NCI-H1436 (cell line): ENCODE measurements around the gene NOTCH2.
A peak's percentile ranks its signal among the peaks of the same experiment; 100 is the strongest.

Experiments
- DNase-seq: peaks from one replicate; lab custom pipeline; 2025; lab: John Stamatoyannopoulos, UW

NOTCH2 gene

DNA sequence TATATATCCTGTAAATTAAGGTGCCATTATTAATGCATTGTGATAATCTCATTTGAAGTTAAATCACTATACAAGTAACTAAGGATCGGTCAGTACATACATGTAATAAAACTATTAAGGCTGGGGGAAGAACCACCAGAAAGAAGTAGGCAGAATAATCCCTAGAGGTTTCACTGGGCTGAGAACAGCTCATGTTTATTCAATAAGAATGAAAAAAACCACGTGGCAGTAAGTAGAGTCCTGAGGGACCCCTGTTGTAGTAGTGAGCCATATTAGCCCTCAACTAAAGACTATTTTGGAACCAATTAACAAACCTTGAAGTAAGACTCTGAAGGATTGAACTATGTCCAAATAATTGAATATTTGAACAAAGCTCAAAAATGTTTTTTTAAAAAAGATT lies 126.2 kb downstream of the NOTCH2 start:
- no peak for DNase-seq

DNA sequence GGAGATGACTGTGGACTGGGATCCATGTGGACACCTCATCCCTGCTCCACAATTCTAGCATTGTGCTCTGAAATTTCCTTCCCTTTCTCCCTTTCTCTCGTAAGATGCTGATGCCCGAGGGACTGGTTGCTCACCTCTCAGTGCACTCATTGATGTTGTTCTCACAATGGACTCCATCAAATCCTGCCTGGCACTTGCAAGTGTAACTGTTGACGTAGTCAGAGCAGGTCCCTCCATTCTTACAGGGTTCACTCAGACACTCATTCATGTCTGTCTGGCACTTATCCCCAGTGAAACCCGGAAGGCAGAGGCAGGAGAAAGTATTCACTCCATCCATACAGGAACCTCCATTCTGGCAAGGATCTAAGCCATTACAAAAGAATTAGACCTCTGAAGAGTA lies 128.1 kb downstream of the NOTCH2 start:
- no peak for DNase-seq

DNA sequence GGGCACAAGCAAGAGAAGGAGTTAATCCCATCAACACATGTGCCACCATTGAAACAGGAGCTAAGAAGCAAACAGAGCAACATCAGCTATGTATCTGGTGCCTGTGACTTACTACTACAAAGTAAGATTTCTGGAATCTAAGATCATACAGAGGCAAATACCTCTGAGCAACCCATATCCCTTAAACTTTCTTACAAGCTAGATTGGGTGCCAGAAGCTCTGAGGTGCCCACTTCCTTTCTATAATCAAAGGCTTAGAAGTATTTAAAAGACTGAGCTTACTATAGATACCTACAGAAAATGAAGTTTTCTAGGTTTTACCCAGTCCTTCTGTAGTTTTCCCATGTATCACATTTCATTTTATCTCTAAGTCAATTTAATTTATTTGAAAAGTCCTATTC lies 128.8 kb downstream of the NOTCH2 start:
- DNase-seq = no peak

DNA sequence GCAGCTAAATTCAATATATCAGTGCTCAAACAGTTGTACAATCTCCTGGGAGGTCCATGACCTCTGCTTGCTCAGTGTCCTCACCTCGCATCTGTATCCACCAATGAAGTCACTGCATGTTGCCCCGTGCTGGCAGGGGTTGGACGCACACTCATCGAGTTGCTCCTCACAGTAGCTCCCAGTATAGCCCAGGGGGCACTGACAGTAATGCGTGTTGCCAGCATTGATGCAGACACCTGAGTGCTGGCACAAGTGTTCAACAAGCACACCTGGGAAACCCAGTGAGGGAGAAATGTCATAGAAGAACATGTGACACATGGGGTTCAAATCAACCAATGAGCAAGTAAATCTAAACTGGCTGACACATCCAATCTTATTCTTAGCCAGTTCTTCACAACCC lies 132.3 kb downstream of the NOTCH2 start:
- no peak for DNase-seq

DNA sequence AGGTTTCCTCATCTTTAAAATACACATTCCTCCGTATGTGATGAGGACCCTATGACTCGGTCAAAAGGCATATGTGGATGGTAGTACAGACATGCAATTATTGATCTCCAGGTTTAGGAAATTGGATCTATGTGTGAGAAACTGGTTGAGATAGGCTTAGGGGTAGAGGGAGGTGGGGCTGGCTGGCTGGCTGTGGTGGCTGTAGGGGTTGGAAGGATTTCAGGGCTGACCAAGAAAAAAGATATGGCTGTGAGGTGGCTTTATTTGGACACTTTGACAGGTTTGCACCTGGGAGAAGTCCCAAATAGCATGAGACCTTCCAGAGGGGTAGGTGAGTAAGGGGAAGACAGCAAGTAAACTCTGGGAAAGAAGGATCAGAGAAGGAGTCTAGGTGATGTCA lies 133.5 kb downstream of the NOTCH2 start:
- DNase-seq = no peak

DNA sequence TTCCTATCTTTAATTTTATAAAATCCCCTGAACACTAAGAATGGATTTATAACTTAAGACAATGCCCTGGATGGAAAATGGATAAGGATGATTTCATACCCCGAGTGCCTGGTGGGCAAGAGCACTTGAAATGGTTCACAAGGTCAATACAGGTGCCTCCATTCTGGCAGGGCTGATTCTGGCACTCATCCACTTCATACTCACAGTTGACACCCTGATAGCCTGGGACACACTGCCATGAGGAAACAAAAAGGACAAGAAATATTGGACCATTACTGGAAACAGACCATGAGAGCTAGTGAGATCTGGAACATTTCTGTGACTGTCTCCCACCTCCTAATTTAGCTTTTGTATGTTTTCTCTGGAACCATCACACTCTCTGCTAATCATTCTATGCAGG lies 134.1 kb downstream of the NOTCH2 start:
- no peak for DNase-seq

DNA sequence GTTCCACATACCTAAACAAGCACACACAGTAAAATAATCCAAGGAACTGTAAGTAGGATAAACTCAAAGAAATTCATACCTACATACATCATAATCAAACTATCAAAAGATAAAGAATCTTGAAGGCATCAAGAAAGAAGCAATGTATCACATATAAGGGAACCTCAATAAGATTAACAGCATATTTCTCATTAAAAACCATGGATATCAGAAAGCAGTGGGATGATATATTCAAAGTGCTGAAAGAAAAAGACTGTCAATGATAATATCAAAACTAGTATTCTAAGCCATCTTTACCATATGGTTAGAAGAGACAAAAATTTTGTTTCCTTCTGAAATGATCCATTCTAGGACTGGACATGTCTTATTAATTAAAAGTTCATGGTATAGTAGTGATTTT lies 136.1 kb downstream of the NOTCH2 start:
- DNase-seq = no peak

DNA sequence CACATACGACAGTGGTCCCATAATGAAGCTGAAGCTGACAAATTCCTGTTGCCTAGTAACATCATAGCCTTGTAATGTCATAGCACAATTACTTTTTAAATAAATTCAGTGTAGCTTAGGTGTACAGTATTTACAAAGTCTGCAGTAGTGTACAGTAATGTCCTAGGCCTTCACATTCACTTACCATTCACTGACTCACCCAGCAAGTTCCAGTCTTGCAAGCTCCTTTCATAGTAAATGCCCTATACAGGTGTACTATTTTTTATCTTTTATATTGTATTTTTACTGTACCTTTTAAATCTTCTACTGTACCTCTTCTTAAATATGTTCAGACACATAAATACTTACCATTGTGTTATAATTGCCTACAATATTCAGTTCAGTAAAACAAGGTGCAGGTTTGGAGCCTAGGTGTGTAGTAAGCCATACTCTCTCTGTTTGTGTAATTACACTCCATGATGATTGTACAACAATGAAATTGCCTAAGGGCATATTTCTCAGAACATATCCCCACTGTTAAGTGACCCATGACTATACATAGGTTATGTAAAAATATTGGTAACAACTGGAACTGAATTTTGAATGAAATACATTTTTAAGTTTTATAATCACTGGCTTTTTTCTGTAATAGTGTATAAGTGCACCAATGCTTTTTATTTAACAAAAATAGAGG lies 139.7 kb downstream of the NOTCH2 start:
- DNase-seq = peak; percentile 4

DNA sequence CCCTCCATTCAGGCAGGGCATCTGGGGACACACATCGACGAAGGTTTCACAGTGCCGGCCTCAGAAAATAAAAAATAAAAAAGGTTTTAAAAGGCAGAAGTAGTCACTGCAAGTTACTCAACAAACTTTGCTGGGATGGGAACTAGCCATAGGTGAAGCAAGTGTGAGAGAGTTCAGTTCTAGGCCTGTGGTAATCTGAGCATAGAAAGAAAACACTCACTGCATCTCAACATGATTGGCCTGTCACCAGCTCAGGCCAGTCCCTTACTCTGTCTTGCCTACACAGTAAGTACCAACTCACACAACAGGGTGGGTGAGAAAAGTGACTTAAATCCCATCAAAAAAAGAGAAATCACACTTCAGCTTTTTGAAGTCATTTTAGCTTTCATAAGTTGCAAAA lies 142.9 kb downstream of the NOTCH2 start:
- DNase-seq = no peak

DNA sequence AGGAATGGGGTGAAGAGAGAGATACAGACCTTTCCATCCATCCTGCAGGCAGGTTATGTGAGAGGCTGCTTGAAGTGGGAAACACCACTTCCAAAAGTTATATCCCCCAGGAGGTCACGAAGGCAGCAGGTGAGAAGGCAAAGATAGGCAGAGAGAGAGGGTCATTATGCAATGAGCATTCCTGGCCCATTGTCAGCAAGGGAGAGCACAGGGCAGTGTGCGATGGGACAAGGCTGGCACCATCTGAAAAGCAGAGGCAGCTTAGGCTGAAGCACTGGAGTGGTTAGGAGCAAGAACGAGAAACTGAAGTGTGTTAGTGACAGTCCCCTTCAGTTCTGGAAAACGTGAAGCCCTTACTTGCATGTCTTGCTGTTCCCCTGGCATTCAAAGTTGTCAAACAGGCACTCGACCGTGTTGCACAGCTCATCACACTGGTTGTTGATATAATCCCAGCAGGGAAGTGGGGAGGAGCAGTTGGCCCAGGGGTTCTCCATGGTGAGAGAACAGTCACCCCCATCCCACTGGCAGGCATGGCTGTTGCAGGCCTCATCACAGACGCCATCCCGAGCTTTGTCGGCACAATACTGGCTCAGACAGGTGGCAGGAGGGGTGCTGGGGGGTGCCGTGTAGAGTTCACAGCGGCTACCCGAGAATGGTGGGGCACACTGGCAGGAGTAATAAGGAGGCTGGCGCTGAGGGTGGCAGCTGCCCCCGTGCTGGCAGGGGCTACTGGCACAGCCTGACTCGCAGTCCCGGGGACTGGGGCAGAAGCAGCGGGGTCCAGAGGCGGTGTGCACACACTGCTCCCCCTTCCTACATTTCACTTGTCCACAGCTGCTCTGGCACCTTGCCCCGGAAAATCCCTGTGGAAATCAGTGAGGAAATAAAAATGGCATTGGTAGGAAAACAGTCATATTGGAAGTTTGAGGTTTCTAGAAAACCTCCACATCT lies 144.2 kb downstream of the NOTCH2 start:
- no peak for DNase-seq

DNA sequence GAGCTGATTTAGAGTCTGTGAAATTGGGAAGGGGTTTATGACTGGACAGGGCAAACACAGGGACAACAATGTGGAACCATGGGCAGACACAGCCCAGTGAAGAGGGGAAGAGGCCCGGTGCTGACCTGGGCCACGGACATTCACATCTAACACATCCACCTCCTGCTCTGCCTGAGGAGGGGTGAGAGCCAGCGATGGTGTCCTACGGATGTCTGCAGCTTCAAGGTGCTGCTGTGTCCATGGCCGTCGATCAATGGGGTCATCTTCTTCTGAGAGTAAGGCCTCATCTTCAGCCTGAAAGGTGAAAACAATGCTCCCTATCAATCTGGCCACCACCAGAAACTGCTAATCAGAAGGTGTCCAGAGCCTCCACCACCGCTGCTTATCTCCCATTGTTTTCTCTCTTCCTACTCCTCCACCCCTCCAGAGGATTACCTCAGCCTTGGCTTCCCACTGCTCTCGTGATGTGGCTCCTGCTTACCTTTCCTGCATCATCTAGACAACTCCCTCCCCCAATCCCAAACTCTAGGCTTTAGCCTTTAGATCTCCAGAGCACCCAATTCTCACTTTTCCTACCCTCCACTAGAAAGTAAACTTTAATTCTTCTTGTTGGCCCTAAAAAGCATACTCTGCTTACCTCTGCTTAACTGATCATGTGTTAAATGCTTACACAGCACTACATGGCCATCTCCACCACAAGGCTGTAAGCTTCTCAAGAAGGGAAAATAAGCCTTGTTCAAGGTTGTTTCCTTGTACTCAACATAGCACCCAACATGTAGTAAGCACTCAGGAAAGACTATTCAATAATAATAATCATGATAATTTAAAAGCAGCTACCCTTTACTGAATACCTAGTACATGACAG lies 149.1 kb downstream of the NOTCH2 start:
- no peak for DNase-seq

DNA sequence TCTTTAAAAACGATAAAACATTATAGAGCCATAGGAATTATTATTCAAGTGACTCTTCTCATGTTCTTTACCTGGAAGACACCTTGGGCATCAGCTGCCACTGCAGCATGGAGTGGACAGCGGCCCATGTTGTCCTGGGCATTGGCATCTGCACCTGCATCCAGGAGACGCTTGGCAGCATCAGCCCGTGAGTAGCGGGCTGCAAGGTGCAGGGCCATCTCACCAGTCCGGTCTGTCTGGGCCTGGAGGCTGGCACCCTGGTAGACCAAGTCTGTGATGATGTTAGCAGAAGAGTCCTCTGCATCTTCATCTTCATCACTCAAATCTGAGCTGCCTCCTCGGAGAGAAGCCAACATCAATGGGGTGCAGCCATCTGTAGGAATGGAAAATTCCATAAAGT lies 150.2 kb downstream of the NOTCH2 start:
- DNase-seq = no peak

DNA sequence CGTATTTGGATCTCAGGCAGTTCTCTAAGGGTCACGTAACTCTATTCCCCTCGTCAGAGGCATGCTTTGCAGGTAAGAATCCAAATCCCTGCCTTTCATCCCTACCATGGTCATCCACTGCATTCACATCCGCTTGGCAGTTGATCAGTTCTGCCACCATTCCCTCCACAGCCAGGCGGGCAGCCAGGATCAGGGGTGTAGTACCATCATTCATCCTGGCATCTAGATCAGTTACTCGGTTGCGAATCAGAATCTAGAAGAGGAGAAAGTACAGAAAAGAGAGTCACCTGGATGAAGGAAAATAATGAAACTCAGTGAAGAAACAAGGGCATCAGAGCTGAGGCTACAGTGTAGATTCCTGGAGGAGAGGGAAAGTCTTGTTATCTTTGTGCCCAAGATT lies 151.2 kb downstream of the NOTCH2 start:
- DNase-seq = no peak

DNA sequence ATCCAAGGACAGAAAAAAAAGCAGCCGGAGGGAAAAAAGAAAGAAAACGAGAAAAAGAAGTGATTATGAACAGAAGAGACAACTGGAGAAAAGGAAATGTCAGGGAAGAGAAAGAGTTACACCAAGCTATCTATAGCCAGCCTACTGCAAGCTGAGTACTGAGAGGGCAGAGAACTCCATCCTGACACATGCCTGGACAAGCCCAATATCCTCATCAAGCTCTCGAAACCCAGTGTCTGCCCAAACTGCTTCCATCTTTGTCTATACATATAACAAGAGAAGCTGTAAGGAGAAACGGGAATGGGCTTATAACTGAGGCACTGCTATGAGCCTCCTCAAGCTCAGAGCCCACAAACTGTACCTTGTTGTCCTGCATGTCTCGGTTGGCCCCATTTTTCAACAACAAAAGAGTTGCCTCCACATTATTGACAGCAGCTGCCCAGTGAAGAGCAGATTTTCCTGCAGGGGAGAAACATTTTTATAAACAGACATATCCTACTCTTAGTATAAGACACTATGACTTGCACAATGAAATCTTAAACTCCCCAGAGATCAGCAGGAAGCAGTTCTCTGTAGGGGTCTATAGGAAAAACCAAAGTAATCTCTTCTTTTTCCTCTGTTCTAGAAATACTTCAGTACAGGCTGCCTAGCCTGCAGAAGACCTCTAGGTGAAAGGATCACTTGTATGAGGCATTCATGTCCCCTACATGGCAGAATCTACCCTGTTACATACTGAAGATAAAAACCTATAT lies 152.0 kb downstream of the NOTCH2 start:
- DNase-seq = no peak

DNA sequence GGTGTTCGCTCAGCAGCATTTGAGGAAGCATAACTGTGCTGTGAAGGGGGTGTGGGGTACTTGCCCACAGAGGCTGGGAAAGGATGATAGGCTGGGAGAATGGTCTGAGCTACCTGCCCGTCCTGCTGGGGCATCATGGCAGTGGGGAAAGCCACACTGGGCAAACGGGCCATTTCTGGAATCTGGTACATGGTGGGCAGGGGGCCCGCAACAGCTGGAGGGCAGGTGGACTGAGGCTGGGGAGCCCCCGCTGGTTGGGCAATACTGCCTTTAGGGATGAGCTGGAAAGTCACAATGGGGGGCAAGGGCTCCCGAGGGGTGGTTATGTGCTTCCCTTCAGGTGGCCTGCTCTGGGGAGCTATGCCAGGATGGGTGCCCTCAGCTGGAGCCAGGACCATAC lies 153.9 kb downstream of the NOTCH2 start:
- no peak for DNase-seq

DNA sequence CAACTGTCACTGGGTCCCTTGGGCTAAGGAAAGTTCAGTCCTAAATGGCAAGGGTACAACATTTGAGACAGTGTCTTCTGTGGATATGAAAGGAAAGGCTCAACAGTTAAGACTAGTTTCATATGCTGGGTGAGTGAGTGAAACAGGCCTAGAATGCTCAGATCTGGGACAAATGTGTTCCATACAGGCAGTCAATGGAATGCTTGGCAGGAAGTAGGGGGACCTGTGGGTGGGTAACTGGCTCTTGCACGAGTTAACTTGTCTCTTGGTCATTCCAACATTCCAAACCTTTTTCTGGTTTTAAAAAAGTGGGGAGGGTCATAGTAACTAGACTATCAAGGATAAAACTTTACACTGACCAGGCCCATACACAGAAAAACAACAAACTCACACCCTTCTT lies 155.4 kb downstream of the NOTCH2 start:
- no peak for DNase-seq

DNA sequence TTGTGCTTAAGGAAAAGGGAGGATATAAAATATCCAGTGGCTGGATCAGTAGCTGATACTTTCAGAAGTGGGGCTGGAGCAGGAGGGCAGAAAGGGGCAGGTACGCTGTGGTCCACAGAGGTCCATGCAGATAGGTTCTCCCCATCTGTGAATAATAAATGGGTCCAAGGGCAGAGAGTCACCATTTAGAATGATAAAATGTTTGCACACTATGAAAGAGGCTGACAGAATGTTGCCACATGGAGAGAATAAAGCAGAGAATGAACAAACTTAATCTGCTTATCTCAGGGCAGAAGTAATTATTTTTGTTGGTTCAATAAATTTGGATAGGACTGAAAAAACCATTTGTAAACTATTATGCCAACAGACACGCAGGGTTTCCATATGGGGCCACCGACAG lies 156.5 kb downstream of the NOTCH2 start:
- no peak for DNase-seq

DNA sequence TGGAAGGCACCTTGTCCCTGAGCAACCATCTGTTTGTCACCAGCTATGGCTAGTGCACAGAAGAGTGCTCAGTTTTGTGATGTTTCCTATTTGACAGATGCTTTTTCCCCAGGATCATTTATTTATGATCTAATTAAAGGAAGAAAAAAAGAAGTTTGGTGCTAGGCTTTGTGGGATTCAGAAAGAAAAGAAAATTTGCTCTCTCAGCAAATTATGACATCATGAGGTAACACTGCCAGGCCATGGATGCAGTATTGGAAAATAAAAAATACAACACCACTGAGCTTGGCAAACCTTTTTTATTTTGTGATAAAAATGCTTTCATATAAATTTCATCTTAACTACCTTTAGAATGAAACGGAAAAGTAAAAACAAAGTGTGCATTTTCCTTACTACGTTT lies 157.7 kb downstream of the NOTCH2 start:
- no peak for DNase-seq

DNA sequence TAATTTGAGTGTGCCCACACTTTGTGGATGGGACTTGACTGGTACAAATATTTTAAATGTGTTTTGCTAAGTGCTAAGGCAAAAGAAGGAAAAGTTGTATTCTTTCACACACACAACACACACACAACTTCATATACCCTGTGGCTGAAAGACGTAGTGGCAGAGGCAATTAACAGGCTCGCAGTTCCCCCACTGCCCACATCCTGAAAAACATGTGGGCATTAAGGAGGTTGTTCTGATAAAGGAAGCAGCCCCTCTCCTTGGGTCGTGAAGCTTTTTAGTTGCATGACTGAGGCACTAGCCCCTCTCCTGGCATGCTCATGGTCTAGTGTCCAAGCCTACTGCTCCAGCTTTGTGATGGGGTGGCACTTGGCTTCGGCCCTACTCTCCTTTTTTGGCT lies 158.8 kb downstream of the NOTCH2 start:
- no peak for DNase-seq

DNA sequence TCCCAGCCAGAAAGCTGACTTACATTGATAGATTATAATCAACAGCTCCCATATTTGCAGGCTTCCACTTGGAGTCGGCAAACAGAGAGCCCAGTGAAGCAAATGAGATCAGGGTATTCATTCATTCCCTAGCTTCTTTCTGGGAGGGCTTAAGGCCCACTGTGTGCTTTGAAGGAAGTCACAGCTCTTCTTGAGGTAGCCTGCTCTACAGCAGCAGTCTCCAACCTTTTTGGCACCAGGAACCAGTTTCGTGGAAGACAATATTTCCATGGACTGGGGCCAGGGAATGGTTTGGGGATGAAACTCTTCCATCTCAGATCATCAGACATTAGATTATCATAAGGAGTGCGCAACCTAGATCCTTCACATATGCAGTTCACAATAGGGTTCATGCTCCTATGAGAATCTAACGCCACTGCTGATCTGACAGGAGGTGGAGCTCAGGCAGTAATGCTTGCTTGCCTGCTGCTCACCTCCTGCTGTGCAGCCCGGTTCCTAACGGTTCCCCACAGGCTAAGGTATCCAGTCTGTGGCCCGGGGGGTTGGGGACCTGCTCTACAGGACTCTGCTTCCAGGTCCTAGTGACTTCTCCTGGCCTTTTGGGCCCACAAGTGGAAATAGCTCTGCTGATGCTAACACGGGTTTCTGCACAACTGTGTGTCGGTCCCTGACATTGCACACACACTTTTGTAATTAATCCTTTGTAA lies 159.4 kb downstream of the NOTCH2 start:
- no peak for DNase-seq

DNA sequence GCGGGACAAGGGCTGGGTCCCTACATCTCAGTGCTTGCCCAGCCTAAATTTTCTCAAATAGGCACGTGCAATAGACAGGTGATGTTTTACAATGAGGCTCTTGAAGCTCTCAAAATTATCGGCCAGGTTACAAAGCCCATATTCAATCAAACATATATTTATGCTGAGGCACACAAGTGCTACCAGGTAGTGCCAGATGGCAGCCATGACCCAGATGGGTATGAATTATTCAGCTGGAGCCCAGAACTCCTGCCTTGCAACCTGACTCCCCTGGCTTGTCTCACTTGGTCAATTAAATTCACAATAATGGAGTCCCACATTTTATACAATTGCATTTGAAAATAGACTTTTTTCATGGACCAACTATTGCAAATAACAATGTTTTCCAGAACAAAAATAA lies 160.8 kb downstream of the NOTCH2 start:
- DNase-seq = peak; percentile 65
